ENCODE measurements around the gene RASGRP2.

The RASGRP2 gene

DNA sequence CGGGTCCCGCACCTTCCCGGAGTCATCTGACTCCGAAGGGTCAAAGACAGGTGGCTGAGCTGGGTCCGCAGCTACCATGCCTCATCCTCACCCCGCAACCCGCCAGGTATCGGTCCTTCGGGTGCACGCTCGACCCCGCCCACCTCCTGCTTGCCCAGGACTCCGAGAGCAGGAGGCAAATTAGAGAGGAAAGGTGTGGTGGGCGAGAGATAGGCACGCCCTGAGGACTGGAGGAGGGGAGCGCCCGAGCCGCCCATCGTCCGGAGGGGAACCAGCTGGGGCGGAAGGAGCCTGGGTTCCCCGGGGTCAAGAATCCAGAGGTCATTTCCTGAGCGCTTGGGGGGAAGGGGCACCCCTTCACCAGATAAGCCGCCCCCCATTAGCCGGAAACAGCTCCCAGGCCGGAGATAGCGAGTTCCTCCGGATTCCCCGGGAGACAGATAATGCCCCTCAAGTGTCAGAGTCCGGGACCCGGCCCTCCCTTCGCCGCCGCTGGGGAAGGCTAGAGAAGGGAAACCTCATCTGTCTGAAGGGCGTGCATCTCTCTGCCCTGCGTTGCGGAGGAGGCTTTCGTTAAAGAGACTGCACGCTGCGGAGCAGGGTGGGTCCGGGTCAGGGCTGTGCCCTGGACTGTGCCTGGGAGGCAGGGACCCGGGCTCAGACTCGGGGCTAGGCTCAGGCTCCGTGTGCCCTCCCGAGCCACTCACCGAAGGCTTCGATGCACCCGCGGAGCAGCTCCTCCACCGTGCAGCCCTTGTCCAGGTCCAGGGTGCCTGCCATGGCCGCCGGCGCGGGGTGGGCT, 1.7 kb downstream of the RASGRP2 start:
- DNase-seq (ENCODE audit: low read depth in 2 of 2) = no peak

GRCh38 chr11:64741375-64742086, 2.4 kb downstream of the RASGRP2 start:
- DNase-seq (ENCODE audit: low read depth in 2 of 2) = no peak

DNA sequence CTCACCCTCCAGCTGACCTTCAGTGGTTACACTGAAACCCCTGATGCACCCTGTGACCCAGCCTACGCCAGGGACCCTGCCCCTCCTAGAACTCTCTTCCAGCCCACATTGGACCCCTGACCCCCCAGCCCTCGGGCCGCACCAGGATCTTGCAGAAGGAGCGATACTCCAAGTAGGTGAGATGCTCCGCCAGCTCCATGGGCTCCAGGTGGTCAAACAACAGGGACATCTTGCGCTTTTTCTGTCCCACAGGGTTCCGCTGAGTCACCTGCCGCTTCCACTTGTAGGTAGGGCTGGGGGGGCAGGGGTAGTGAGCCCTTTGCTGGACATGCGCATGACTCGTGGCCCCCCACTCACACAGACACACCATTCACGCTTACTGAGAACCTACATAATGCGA, 4.1 kb downstream of the RASGRP2 start:
- no peak for DNase-seq (ENCODE audit: low read depth in 2 of 2)

DNA sequence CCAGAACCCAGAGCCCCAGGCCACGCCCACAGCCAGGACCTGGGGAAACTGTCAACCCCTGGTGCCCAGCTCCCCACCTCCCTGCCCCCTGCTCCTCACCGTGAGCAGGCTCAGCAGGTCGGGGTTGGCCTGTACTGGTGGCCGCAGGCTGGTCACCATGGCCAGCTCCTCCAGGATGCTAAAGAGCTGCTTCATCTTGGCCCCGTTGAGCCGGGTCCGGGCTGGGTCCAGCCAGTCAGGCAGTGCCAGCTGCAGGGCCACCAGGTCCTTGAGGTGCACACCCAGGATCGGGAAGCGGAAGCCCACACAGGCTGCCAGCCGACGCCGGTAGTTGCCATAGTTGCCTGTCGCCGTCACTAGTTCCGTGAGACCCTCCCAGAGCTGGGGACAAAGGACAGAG, 7.3 kb downstream of the RASGRP2 start:
- DNase-seq (ENCODE audit: low read depth in 2 of 2) = no peak

- no peak for DNase-seq (ENCODE audit: low read depth in 2 of 2)
Observed at GRCh38 chr11:64735725-64736259, 8.2 kb downstream of the RASGRP2 start.

- no peak for DNase-seq (ENCODE audit: low read depth in 2 of 2)
Observed at GRCh38 chr11:64734811-64735724, 8.9 kb downstream of the RASGRP2 start.

DNA sequence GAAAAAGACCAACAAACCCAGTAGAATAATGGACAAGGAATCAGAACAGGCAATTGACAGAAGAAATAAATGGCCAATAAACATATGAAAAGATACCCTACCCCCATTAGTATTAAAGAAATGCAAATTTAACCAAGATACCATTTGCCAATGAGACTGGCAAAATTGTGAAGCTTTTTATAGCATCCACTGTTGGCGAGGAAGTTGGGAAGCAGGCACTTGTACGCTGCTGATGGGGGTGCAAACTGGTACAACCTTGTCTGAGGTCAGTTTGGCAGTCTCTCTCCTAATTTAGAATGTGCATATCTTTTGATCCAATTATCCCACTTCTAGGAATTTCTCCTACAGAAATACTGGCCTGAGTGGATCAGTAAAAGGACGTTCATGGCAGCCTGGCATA, 12.3 kb downstream of the RASGRP2 start:
- DNase-seq (ENCODE audit: low read depth in 2 of 2) = no peak

DNA sequence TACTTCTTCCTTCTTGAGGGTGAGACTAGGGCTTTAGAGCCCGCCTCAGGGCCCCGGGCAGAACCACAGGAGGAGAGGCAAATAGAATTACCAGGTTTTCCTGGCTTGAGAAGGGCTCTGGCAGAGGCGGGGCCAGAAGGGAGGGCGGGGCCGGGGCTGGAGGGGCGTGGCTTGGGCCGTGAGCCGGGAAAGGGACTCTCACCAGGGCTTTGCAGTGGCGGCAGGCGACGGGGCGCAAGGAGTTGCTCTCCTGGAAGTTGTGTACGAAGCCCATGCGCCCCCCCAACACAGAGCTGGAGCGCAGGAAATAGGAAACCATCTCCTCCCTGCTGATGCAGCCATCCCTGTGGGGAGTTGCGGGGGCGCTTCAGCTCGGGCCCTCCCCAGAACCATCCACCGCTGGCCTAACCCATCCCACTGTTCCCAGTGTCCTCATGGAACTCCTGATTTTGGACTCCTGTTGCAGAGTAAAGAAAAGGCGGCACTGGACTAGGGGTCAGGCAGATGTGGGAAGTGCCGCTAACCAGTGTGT, 14.0 kb downstream of the RASGRP2 start:
- DNase-seq (ENCODE audit: low read depth in 2 of 2) = peak in 1 of 2 experiments; percentile 27

DNA sequence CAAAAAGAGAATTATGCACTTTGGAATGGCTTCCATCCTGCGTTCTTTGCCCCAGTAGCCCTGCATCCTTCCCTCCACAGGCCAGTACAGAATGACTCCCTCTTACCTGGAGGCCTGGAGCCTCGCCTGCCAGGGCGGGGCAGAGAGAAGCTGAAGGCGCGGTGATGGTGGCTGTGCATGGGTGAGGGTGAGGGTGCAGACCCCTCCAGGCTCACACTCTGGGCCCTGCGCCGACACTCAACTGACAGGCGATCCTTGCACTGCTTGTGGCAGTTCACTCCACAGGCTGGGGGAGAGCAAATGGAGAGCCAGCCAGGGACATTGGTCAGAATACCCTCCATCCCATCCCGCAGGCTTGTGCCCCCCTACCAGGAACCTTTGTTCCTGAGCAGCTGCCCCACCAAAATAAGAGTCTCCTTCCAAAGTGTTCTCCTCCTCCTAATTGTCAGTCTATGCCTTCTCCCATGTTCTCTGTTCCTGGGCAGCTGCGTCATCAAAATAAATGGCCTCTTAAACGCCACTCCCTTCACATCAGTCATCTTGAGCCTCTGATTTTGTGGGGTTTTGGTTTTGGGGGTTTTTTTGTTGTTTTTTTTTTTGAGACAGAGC, 15.1 kb downstream of the RASGRP2 start:
- no peak for DNase-seq (ENCODE audit: low read depth in 2 of 2)

- DNase-seq (ENCODE audit: low read depth in 2 of 2) = no peak
Observed at GRCh38 chr11:64726867-64727530, 16.9 kb downstream of the RASGRP2 start.

DNA sequence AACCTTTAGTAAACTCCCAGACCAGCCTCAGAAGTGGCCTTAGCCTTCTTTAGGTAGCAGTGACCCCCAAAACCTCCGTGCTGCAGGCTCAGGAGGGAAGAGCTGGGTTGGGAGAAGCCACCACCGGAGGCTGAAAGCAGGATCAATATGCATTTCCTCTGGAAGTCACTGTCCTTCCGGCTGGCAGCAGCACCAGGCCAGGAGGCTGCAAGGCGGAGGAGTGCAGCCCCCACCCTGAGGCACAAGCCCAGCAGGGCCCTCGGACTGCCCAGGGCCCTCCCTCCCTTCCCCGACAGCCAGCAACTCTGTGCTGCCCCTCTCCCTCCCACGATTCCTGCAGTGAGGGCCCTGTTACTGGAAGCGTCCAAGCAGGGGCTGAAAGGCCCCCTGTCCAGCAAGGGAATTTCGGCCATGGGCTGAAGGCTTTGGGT, 17.7 kb downstream of the RASGRP2 start:
- no peak for DNase-seq (ENCODE audit: low read depth in 2 of 2)

DNA sequence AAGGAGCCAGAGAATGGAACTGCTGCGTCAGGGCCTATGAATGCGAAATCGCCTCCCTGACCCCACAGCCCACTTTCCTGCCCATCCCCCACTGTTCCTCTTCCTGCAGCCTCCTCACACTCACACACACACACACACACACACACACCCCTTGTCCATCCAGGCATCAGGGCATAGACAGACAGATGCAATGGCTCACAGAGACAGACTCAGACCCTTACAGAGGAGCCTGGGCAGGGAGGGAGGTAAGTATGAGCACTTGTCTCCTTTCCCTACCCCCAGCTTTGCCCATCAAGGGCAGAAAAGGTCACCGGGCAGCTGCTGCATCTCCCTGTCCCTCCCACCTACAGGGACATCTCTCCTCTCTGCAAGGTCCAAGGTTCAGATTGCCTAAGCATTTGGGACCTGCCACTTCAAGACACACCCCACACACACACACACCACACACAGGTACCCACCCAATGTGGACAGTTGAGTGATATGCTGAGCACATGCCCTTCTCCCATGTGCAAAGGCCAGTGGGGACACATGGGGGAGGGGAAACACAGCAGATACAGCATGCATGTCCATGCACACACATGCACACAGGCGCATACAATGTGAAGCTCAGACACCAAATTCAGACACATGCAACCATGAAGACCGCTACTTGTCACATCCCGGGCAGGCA, 18.9 kb downstream of the RASGRP2 start:
- DNase-seq (ENCODE audit: low read depth in 2 of 2) = no peak

GRCh38 chr11:64723907-64724862, 19.8 kb downstream of the RASGRP2 start:
- no peak for DNase-seq (ENCODE audit: low read depth in 2 of 2)

DNA sequence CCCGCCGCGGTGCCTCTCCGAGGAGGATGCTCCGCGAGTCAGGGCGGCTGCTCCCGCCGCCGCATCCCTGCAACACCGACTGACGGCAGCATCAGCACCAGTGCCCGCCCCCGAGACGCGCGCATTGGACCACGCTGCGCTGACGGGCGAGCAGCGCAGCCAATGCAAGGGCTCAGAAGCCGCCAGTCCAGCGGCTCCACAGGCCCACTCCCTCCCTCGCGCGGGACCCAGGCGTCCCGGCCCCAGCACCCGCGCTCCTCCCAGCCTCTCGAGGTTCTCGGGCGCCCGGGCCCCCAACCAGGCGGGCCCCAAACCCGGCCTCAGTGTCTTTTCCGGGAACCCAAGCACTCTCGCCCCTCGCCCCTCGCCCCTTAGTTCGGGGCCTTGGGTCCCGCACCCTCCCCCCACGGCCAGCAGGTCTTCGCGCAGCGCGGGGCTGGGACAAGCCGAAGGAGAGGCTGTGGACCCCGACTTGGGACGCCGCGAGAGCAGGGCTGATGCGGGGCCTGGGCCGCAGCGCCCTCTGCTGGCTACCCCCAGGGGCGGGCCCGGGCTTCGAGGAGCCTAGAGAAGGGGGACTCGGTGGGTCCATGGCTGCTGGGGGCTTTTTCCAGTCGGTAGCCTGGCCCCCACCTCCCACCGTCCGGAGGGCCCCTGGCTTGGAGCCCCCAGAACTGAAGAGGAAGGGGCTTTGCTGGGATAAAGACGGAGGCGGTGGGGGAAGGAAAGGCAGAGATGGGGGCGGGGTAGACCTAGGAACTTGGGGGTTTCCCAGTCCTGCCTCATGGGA, 20.6 kb downstream of the RASGRP2 start, which contains the start of gene NRXN2:
Gene NRXN2, minus strand, starts transcription at position 81 of the 790 bp plus-strand sequence. CDS start 9,498 bp downstream, outside the sequence.
- peak; percentile 70 to 85 for DNase-seq (ENCODE audit: low read depth in 2 of 2)

DNA sequence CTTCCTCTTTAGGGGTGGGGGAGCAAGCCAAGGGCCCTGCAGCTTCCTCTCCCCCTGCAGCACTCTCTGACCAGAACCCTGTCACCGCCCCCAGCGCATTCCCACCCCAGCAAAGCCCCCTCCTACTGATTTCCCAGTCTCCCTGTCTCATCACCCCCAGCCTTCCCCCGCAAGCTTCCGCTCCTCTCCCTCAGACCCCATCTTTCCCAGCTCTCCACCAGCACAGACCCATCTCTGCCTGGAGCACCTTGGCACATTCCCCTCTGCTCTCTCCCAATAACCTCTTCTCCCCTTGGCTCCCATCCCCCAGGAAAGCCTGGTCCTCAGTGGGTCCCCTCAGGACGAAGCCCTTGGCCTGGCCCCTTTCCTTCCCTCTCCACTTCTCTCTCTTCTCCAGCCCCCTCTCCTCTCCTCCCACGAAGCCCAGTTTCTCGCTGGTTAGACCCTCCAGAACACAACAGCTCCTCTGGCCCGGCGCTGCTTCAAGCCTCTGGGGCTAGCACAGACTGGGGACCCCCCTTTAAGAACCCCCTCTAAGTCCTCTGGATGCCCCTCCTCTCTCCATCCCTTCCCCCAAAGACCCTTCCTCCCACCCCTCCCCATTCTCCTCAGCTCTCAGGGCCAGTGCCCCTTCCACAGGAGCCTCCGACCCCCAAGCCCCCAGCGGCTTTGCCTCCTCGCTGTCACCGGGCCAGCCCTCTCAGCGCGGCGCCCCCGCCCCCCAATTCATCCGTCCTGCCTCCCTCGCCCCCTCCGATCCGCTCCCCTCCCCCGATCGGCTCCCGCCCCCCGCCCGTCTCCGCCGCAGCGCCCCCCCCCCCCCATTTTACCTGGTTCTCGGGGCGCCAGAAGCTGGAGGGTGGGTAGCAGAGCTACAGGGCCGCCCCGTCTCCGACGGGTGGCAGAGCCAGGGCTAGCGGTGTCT, 21.5 kb downstream of the RASGRP2 start:
- no peak for DNase-seq (ENCODE audit: low read depth in 2 of 2)

DNA sequence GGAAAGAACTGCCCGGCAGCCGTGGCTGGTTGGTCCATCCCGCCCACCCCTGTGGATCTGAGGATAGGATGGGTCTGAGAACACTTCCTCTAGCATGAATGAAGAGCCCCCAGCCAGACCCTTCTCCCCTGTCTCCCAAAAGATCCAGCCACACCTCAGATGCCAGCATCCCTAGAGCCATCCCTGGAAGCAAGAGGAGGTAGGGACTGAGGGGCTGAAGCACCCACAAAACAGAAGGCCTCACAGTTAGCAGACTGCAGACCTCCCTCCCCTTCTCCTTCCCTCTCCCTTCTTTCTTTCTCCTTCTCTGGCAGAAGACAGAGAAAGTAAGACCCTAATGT, 22.6 kb downstream of the RASGRP2 start:
- DNase-seq (ENCODE audit: low read depth in 2 of 2) = no peak

Data from stimulated activated CD4-positive, alpha-beta T cell treated with anti-CD3 and anti-CD28 coated beads, Interleukin-12 subunit alpha, Interleukin-12 subunit beta, amount 100 ng/mL, for 24 hours (primary cell).